ENCODE results near the gene PKDREJ.

Gene PKDREJ

DNA sequence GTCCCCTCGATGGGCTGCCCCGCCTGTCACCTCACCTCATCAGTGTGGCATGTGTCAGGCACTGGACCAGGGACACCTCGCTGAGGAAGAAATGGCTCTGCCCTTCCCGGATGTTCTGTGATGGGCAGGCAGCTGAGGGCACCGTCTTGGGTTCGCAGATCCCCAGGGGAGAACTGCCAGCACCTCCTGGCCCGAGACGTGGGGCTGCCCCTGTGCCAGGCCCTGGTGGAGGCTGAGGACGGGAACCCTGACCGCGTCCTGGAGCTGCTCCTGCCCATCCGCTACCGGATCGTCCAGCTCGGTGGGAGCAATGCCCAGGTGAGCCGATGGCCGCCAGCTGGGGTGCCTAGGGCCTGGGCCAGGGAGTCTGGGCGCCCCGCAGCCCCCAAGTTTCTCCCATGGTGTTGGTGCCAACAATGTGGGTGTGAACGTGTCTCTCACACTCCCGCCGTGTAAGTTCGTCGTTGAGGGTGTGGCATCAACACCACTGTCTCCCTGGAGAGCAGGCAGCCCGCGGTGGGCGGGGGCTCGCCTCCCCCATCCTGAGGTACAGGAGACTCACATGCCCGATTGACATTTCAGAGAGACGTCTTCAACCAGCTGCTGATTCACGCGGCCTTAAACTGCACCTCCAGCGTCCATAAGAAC is 26.2 kb upstream of the PKDREJ start:
- no peak for FAIRE-seq

GRCh38 chr22:46288846-46289243 is 25.7 kb upstream of the PKDREJ start:
- FAIRE-seq = no peak

DNA sequence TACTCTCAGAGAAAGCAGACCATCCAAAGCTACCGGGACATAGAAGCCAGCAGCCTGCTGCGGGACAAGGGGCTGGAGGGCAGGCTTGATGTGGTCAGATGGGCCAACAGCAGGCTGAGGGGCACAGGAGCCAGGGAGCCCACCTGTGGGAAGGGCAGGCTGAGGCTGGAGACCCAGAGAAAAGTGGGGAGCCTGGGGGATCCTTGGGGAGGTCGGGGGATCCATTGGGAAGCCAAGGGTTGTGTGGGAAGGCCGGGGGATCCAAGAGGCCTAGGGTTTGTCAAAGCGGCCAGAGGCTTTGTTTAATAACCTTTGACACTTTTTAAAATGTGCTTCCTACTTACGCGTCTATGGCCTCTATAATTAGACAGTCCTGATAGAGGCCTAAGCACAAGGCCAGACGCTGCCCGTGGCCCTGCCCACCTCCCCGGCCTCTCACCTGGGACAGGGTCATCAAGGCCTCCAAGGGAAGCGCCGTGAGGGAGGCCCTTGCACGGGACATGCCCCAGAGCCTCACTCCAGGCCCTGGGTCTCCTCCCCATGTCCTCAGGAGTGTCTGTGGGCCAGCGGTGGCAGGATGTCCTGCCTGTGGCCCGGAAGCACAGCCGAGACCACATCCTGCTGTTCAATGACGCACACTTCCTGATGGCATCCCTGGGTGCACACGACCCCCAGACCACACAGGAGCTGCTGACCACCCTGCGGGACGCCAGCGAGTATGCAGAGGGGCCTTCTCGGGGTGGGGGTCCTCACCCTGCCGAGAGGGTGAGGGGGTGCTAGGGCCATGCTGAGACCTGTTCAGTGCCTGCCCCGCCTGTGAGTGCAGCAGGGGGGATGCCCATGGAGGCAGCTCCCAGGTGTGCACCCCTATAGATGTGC is 25.0 kb upstream of the PKDREJ start:
- no peak for FAIRE-seq

DNA sequence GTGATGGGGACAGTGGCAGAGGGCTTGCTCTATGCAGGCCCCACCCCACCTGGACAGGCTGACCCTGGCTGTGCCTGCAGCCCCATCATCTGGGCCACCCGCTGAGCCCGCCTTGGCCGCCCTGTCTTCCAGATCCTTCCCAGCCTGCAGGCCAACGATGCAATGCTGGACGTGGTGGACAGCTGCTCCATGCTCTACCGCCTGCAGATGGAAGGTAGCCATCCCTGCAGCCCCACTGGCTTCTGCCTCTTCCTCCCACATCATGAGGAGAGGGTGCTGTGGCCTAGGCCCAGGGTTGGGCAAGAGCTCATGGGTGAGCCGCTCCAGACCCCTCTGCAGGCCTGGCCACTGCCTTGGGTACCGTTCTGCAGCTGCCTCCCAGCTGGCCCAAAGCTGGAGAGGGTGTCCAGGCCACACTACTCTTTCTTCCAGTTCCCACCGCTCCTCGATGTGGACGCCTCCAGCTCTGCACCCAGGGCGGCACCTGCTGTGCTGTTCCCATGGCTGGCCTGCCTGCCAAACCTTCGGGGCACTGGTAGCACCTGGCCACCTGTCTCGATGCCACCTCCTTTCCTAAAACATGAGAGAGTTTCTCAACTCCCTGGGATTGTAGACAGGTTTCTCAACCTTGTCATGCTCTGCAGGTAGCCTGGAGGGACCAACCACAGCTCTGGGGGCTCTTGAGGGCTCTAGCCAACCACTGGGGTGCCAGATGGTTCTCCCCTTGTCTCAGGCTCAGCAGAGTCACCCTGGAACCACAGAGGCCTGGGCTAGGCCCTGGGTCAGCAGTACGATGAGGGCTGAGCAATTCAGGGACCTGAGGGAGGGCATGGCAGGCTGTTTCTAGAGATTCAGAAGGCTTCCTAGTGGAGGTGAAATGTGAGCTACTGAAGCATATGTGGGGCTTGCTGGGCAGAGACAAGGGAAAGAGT is 24.1 kb upstream of the PKDREJ start:
- FAIRE-seq = no peak

GRCh38 chr22:46286006-46286405 is 22.9 kb upstream of the PKDREJ start:
- FAIRE-seq = no peak

GRCh38 chr22:46281866-46282678 is 18.9 kb upstream of the PKDREJ start:
- FAIRE-seq = no peak

GRCh38 chr22:46280999-46281623 is 18.0 kb upstream of the PKDREJ start:
- no peak for FAIRE-seq

- FAIRE-seq = no peak
Measured at GRCh38 chr22:46280063-46280817, 17.1 kb upstream of the PKDREJ start.

- FAIRE-seq = no peak
Measured at GRCh38 chr22:46278656-46279645, 15.8 kb upstream of the PKDREJ start.

DNA sequence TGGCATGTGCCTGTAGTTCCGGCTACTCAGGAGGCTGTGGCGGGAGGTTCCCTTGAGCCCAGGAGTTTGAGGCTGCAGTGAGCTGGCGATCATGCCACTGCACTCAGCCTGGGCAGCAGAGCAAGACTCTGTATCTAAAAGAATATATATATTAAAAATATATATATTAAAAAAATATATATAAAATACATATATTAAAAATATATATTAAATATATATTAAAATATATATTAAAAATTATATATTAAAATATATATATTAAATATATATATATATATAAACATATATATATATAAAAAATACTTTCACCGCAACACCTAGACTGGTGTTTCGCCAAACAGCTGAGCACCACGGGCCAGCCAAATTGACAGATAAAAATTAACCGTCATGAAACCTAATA is 13.4 kb upstream of the PKDREJ start:
- FAIRE-seq = no peak

GRCh38 chr22:46275455-46276122 is 12.4 kb upstream of the PKDREJ start:
- FAIRE-seq = no peak

DNA sequence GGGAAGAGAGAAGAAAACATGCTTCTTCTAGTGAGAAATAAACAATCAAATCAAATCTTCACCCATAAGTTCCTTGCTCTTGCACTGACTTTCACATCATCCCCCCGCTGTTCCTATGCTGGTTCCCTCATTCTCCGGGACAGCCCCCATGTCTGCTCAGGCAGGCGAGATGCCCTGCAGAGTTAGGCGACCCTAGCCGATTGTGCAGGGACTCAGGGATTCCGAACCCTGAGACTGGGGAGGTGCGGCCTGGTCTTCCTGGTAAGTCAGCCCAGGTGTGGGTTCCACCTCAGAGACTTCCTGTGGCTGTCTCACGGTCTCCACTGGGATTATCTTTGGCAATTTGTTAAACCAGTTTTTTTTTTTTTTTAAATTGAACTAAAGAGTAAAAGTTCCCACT is 11.2 kb upstream of the PKDREJ start:
- no peak for FAIRE-seq

DNA sequence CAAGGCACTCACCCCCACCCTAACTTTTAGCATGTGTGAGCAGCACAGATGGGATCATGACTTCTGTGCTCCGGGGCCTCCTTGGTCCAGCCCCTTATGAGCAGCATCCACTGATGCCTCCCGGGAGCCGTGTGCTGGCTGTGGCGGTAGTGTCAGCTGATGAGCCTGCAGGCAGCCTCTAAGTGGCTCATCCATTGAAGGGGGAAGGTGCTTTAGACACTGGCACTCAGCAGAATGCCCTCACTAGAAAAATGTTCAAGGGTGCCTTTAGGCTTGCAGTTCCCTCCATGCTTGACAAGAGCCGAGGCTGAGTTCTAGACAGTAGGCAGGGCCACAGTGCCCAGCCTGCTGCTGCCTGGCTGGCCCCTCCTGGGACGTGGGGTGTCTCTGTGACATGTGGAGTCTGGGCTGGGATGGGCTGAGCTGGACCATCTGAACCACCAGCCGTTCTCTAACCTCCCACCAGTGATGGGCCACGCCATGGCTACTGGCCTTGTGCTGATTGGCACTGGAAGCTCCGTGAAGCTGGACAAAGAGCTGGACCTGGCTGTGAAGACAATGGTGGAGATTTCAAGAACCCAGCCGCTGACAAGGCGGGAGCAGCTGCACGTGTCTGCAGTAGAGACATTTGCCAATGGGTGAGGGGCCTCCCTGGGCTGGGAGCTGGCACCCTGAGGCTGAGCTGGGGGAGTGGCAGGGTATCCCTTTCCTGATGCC is 10.4 kb upstream of the PKDREJ start:
- no peak for FAIRE-seq

DNA sequence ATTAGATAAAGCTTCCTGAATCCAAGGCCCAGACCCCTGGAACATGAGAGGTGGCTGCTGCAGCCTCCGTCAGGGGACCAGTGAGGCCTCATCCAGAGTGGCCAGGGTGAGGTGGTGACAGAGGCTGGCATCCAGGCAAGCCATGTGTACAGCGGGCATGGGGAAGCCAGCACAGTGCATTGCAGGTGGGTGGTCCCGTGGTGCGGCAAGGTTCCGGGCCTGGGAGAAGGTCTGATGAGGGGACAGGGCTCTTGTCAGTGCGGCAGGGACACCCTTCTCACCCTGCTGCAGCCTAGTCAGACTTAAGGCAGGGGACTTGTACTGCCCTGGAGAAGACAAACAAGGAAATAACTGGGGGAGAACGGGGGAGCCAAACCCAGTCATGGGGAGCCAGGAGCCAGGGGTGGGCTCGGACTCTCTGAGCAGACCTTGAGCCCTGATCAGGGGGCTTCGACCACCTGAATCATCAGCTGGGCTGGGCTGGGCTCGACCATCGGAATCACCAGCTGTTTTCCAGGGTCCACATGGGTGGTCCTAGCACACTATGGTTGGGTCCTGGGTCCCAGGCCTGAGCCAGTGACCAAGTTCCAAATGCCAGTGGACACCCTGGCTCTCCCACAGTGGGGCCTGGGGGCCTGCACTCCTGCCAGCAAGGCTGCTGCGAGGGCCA is 9.8 kb upstream of the PKDREJ start:
- no peak for FAIRE-seq

- no peak for FAIRE-seq
Measured at GRCh38 chr22:46272196-46272595, 9.1 kb upstream of the PKDREJ start.

- FAIRE-seq = no peak
Measured at GRCh38 chr22:46269564-46269963, 6.4 kb upstream of the PKDREJ start.

- FAIRE-seq = no peak
Measured at GRCh38 chr22:46267431-46268279, 4.5 kb upstream of the PKDREJ start, which contains the start of gene TTC38. TSS of gene TTC38 (plus strand) at chr22:46268008. CDS start at chr22:46268040, 32 bp downstream.
